ENCODE data around the gene SLC9A6. TPM values are rescaled to one million over a fixed set of nuclear protein-coding genes. Genes with fewer than 3 reads are reported as not detected.

The SLC9A6 gene
- total RNA-seq, 4 donors from 2014 or later: 13.5 to 26.3 (median 21.7) TPM

GRCh38 chrX:135981010-135981409 is 4.2 kb upstream of the SLC9A6 start:
- Histone ChIP-seq H3K4me1 (peaks cover 0 to 9% (median 1%) of the 10 kb centered on the region in 4 donors), H3K27ac (no peak overlapping the region), H3K4me3 (no peak overlapping the region), H3K36me3 (no peaks in the 10 kb centered on the region), H3K9me3 (no peaks in the 10 kb centered on the region), H3K27me3 (no peaks in the 10 kb centered on the region)
- intact Hi-C loops (cut with DNase I; ENCODE audit: low total_unique reads): no loop called here
- no peak for TF ChIP-seq POLR2AphosphoS5 (IDR thresholded peaks at IDR 0.05)
- no peak for TF ChIP-seq POLR2A (IDR thresholded peaks at IDR 0.05)
- TF ChIP-seq EP300 (IDR thresholded peaks at IDR 0.05; ENCODE audit: low read depth): no peak
- TF ChIP-seq CTCF (IDR thresholded peaks at IDR 0.05): no peak
- 82% methylated on average over 5 of the region's 5 CpGs; no CpG with 5 or more reads in 1 of the 2 donors for WGBS, 2 donors (ENCODE audit: low coverage in 1 of 2)
- in situ Hi-C loops (cut with MboI; ENCODE audit: low pct_ligation_motif_present in 1 of 4, low pct_unique_long_range_greater_than_20kb in 1 of 4, low sequenced_read_pairs in 3 of 4): no loop called here
- no peak for DNase-seq

- DNase-seq: no peak
- in situ Hi-C loops (cut with MboI; ENCODE audit: low pct_ligation_motif_present in 1 of 4, low pct_unique_long_range_greater_than_20kb in 1 of 4, low sequenced_read_pairs in 3 of 4): no loop called here
- intact Hi-C loops (cut with DNase I; ENCODE audit: low total_unique reads): no loop called here
- TF ChIP-seq POLR2AphosphoS5 (IDR thresholded peaks at IDR 0.05) (no peak), POLR2A (IDR thresholded peaks at IDR 0.05) (no peak), CTCF (IDR thresholded peaks at IDR 0.05) (no peak), EP300 (IDR thresholded peaks at IDR 0.05; ENCODE audit: low read depth) (no peak)
- Histone ChIP-seq H3K4me1 (peaks cover 0 to 13% (median 2%) of the 10 kb centered on the region in 4 donors), H3K27ac (no peak overlapping the region), H3K36me3 (no peaks in the 10 kb centered on the region), H3K4me3 (no peak overlapping the region), H3K9me3 (no peaks in the 10 kb centered on the region), H3K27me3 (no peaks in the 10 kb centered on the region)
These were observed 3.6 kb upstream of the SLC9A6 start for GRCh38 chrX:135981668-135982067.

GRCh38 chrX:135982860-135983259 is 2.4 kb upstream of the SLC9A6 start:
- no peak overlapping the region for H3K4me3 ChIP-seq
- no peak for DNase-seq
- no peaks in the 10 kb centered on the region for H3K9me3 ChIP-seq
- no peak overlapping the region for H3K27ac ChIP-seq
- TF ChIP-seq CTCF (IDR thresholded peaks at IDR 0.05) (no peak), EP300 (IDR thresholded peaks at IDR 0.05; ENCODE audit: low read depth) (no peak), POLR2AphosphoS5 (IDR thresholded peaks at IDR 0.05) (no peak), POLR2A (IDR thresholded peaks at IDR 0.05) (no peak)
- in situ Hi-C loops (cut with MboI; ENCODE audit: low pct_ligation_motif_present in 1 of 4, low pct_unique_long_range_greater_than_20kb in 1 of 4, low sequenced_read_pairs in 3 of 4) (no loop called here), intact Hi-C loops (cut with DNase I; ENCODE audit: low total_unique reads) (no loop called here)
- no peaks in the 10 kb centered on the region for H3K27me3 ChIP-seq
- WGBS, 2 donors (ENCODE audit: low coverage in 1 of 2): 64% methylated on average over 1 of the region's 1 CpG; no CpG with 5 or more reads in 1 of the 2 donors
- H3K4me1 ChIP-seq: peaks cover 0 to 16% (median 4%) of the 10 kb centered on the region in 4 donors
- H3K36me3 ChIP-seq: no peaks in the 10 kb centered on the region

- no peaks in the 10 kb centered on the region for H3K27me3 ChIP-seq
- H3K9me3 ChIP-seq: no peaks in the 10 kb centered on the region
- H3K4me3 ChIP-seq: peak overlapping the region in 1 of 4 donors; percentile 60
- DNase-seq: no peak
- in situ Hi-C loops (cut with MboI; ENCODE audit: low pct_ligation_motif_present in 1 of 4, low pct_unique_long_range_greater_than_20kb in 1 of 4, low sequenced_read_pairs in 3 of 4): no loop called here
- H3K36me3 ChIP-seq: no peaks in the 10 kb centered on the region
- TF ChIP-seq POLR2A (IDR thresholded peaks at IDR 0.05): no peak
- TF ChIP-seq EP300 (IDR thresholded peaks at IDR 0.05; ENCODE audit: low read depth): no peak
- no peak for TF ChIP-seq CTCF (IDR thresholded peaks at IDR 0.05)
- TF ChIP-seq POLR2AphosphoS5 (IDR thresholded peaks at IDR 0.05): no peak
- peaks cover 0 to 16% (median 4%) of the 10 kb centered on the region in 4 donors for H3K4me1 ChIP-seq
- intact Hi-C loops (cut with DNase I; ENCODE audit: low total_unique reads): loop anchor here (2.0 kb wide), 1 partner anchor 27 kb away; no protein-coding TSS in a partner anchor
- 67% methylated on average over 2 of the region's 2 CpGs; no CpG with 5 or more reads in 1 of the 2 donors for WGBS, 2 donors (ENCODE audit: low coverage in 1 of 2)
- H3K27ac ChIP-seq: peak overlapping the region in 3 of 4 donors; percentile 81 to 94 (median 87)
These were observed 979 bp upstream of the SLC9A6 start for GRCh38 chrX:135984256-135984655.

All from transverse colon (tissue), 4 donors.